ENCODE data around the gene HPS6.

HPS6 gene

GRCh38 chr10:102069071-102069470, 3.9 kb downstream of the HPS6 start:
- DNase-seq (ENCODE audit: low read depth in 2 of 2), result no peak

GRCh38 chr10:102072673-102073527, 7.8 kb downstream of the HPS6 start:
- peak; percentile 32 for DNase-seq (ENCODE audit: low read depth in 2 of 2)

- no peak for DNase-seq (ENCODE audit: low read depth in 2 of 2)
Observed at GRCh38 chr10:102083541-102083940, 18.4 kb downstream of the HPS6 start.

GRCh38 chr10:102085336-102085735, 20.2 kb downstream of the HPS6 start:
- DNase-seq (ENCODE audit: low read depth in 2 of 2), result no peak

- no peak for DNase-seq (ENCODE audit: low read depth in 2 of 2)
Observed at GRCh38 chr10:102086196-102086595, 21.0 kb downstream of the HPS6 start.

GRCh38 chr10:102090772-102091171, 25.6 kb downstream of the HPS6 start:
- no peak for DNase-seq (ENCODE audit: low read depth in 2 of 2)

- DNase-seq (ENCODE audit: low read depth in 2 of 2), result no peak
Observed at GRCh38 chr10:102096449-102096848, 31.3 kb downstream of the HPS6 start.

- DNase-seq (ENCODE audit: low read depth in 2 of 2), result no peak
Observed at GRCh38 chr10:102101152-102101551, 36.0 kb downstream of the HPS6 start.

GRCh38 chr10:102102421-102102820, 37.3 kb downstream of the HPS6 start:
- DNase-seq (ENCODE audit: low read depth in 2 of 2), result no peak

- DNase-seq (ENCODE audit: low read depth in 2 of 2), result no peak
Observed at GRCh38 chr10:102106998-102107397, 41.8 kb downstream of the HPS6 start.

- no peak for DNase-seq (ENCODE audit: low read depth in 2 of 2)
Observed at GRCh38 chr10:102109166-102110116, 44.3 kb downstream of the HPS6 start.

GRCh38 chr10:102111276-102111675, 46.1 kb downstream of the HPS6 start:
- no peak for DNase-seq (ENCODE audit: low read depth in 2 of 2)

- DNase-seq (ENCODE audit: low read depth in 2 of 2), result no peak
Observed at GRCh38 chr10:102112210-102112817, 47.2 kb downstream of the HPS6 start.

- DNase-seq (ENCODE audit: low read depth in 2 of 2), result no peak
Observed at GRCh38 chr10:102113261-102113955, 48.3 kb downstream of the HPS6 start.

GRCh38 chr10:102113956-102114857, 49.1 kb downstream of the HPS6 start:
- DNase-seq (ENCODE audit: low read depth in 2 of 2), result no peak

- DNase-seq (ENCODE audit: low read depth in 2 of 2), result peak in 1 of 2 experiments; percentile 56
Observed at GRCh38 chr10:102114861-102115618, 49.9 kb downstream of the HPS6 start.

GRCh38 chr10:102115775-102116174, 50.6 kb downstream of the HPS6 start:
- DNase-seq (ENCODE audit: low read depth in 2 of 2), result no peak

- no peak for DNase-seq (ENCODE audit: low read depth in 2 of 2)
Observed at GRCh38 chr10:102116656-102117055, 51.5 kb downstream of the HPS6 start.

All from fibroblast of skin of left biceps (primary cell).